H1 (cell line): ENCODE data around the gene FLVCR2. TPM values are rescaled to one million over a fixed set of nuclear protein-coding genes. Genes with fewer than 3 reads are reported as not detected.

Experiments
- CTCF ChIA-PET: fragments of 300-600 bp; sonication (Branson Sonifier 250); formaldehyde crosslinking; loops from one replicate; lab custom pipeline; 2021; ENCODE audit not compliant: partially characterized antibody; lab: Charles Lee
- POLR2A ChIA-PET: fragments of 300-600 bp; sonication (Branson Sonifier 250); formaldehyde crosslinking; loops from one replicate; lab custom pipeline; 2021; ENCODE audit warnings: inconsistent platforms; ENCODE audit not compliant: partially characterized antibody; lab: Charles Lee
- DNase-seq, 2 experiments: peaks; one replicate each; pipeline versions ENCODE4 v3.0.0 to v3.0.0-alpha.2; 2010 to 2022; ENCODE audit warnings: low spot score in 2 of 2, low read depth in 1 of 2, mixed read lengths in 1 of 2
- FAIRE-seq: peaks from 2 replicates; lab custom pipeline; 2011; peaks lifted over from hg19 to GRCh38; lab: Jason Lieb, UNC
- H2AFZ ChIP-seq: 2 replicates; pipeline ENCODE4 v1.8.1; 2012; ENCODE audit warnings: low read length, inconsistent platforms
- H2AK5ac ChIP-seq: 2 replicates; pipeline ENCODE4 v1.6.1; 2013; ENCODE audit warnings: low read depth, low read length
- H2BK120ac ChIP-seq: replicated peaks from 2 replicates; pipeline ENCODE3; 2013; ENCODE audit warnings: low read depth, low read length, inconsistent platforms
- H2BK12ac ChIP-seq: 2 replicates; pipeline ENCODE4 v1.6.1; 2013; ENCODE audit warnings: low read depth, low read length
- H2BK15ac ChIP-seq: 2 replicates; pipeline ENCODE4 v1.6.1; 2013; ENCODE audit warnings: low read length
- H2BK20ac ChIP-seq: 2 replicates; pipeline ENCODE4 v1.6.1; 2013; ENCODE audit warnings: low read length
- H2BK5ac ChIP-seq: 2 replicates; pipeline ENCODE4 v1.6.1; 2013; ENCODE audit warnings: low read depth, low read length
- H3K14ac ChIP-seq: 2 replicates; pipeline ENCODE4 v1.6.1; 2013; ENCODE audit warnings: inconsistent platforms; ENCODE audit not compliant: insufficient read length
- H3K18ac ChIP-seq: 2 replicates; pipeline ENCODE4 v1.6.1; 2013; ENCODE audit warnings: low read length; ENCODE audit errors: extremely low read depth
- H3K23ac ChIP-seq: 2 replicates; pipeline ENCODE4 v1.6.1; 2013; ENCODE audit warnings: inconsistent platforms; ENCODE audit not compliant: insufficient read length
- H3K23me2 ChIP-seq: 2 replicates; pipeline ENCODE4 v1.6.1; 2013; ENCODE audit warnings: low read depth, low read length
- H3K27ac ChIP-seq: 2 replicates; pipeline ENCODE4 v1.6.1; 2011; ENCODE audit warnings: low read depth, low read length, inconsistent platforms
- H3K27me3 ChIP-seq, 4 experiments: replicated peaks in 1 of 4; 1 replicate in 1 of 4; 2 replicates in 3 of 4; pipeline versions ENCODE4 v1.6.1 to v1.8.1; 2011 to 2013; ENCODE audit warnings: low read length in 3 of 4, mild to moderate bottlenecking in 3 of 4, inconsistent platforms in 2 of 4, mixed read lengths in 2 of 4, moderate library complexity in 1 of 4; ENCODE audit not compliant: control insufficient read depth in 3 of 4, insufficient read depth in 3 of 4; ENCODE audit errors: extremely low read depth in 1 of 4
- H3K36me3 ChIP-seq, 4 experiments: 2 replicates each; pipeline versions ENCODE4 v1.6.1 to v1.8.1; 2011 to 2013; ENCODE audit warnings: mild to moderate bottlenecking in 4 of 4, low read length in 3 of 4, moderate library complexity in 2 of 4, control low read depth in 1 of 4, inconsistent platforms in 1 of 4; ENCODE audit not compliant: insufficient read depth in 4 of 4, control insufficient read depth in 2 of 4
- H3K4ac ChIP-seq: replicated peaks from 2 replicates; pipeline ENCODE3; 2013; ENCODE audit warnings: low read length, low read depth, mixed read lengths, inconsistent platforms; ENCODE audit not compliant: insufficient read length
- H3K4me1 ChIP-seq, 4 experiments: replicated peaks in 1 of 4; 1 replicate in 1 of 4; 2 replicates in 3 of 4; pipeline versions ENCODE4 v1.6.1 to v1.8.1; 2011 to 2013; ENCODE audit warnings: low read length in 3 of 4, inconsistent platforms in 2 of 4, mixed read lengths in 1 of 4; ENCODE audit not compliant: insufficient read depth in 4 of 4, control insufficient read depth in 3 of 4
- H3K4me2 ChIP-seq, 2 experiments: 2 replicates each; pipeline versions ENCODE4 v1.6.1 to v1.8.1; 2011 to 2013; ENCODE audit warnings: low read depth in 2 of 2, low read length in 2 of 2, control low read depth in 1 of 2, inconsistent platforms in 1 of 2, mild to moderate bottlenecking in 1 of 2; ENCODE audit not compliant: insufficient read depth in 1 of 2
- H3K4me3 ChIP-seq, 4 experiments: fragments of 200-600, 300-600 bp in 1 of 4; sonication (generic), shearing (Covaris generic), sonication (Bioruptor Twin) in 1 of 4; 2 replicates each; pipeline versions ENCODE4 v1.5.1 to v1.8.1; 2011 to 2016; ENCODE audit warnings: low read length in 4 of 4, low read depth in 3 of 4, control low read depth in 2 of 4, inconsistent platforms in 2 of 4, mild to moderate bottlenecking in 2 of 4, mixed read lengths in 1 of 4, moderate library complexity in 1 of 4; ENCODE audit not compliant: insufficient read depth in 2 of 4; ENCODE audit errors: extremely low read depth in 1 of 4
- H3K56ac ChIP-seq: replicated peaks from 2 replicates; pipeline ENCODE3; 2013; ENCODE audit warnings: low read depth, mild to moderate bottlenecking, mixed read lengths, low read length, inconsistent platforms; ENCODE audit not compliant: insufficient read length
- H3K79me1 ChIP-seq: 2 replicates; pipeline ENCODE4 v1.6.1; 2013; ENCODE audit warnings: low read depth, low read length, control low read depth
- H3K79me2 ChIP-seq, 2 experiments: 2 replicates each; pipeline versions ENCODE4 v1.6.1 to v1.8.1; 2012 to 2013; ENCODE audit warnings: low read length in 2 of 2, mild to moderate bottlenecking in 2 of 2, inconsistent platforms in 1 of 2; ENCODE audit not compliant: insufficient read depth in 2 of 2, control insufficient read depth in 1 of 2
- H3K9ac ChIP-seq, 4 experiments: replicated peaks in 1 of 4; 1 replicate in 1 of 4; 2 replicates in 3 of 4; pipeline versions ENCODE4 v1.6.1 to v1.8.1; 2011 to 2013; ENCODE audit warnings: low read depth in 3 of 4, low read length in 3 of 4, control low read depth in 2 of 4, mild to moderate bottlenecking in 2 of 4, moderate library complexity in 2 of 4, inconsistent platforms in 1 of 4; ENCODE audit errors: extremely low read depth in 1 of 4
- H3K9me3 ChIP-seq, 2 experiments: 2 replicates each; pipeline versions ENCODE4 v1.6.1 to v1.8.1; 2012 to 2013; ENCODE audit warnings: mild to moderate bottlenecking in 2 of 2, moderate library complexity in 2 of 2, control low read depth in 1 of 2, inconsistent platforms in 1 of 2, low read depth in 1 of 2, low read length in 1 of 2, mixed read lengths in 1 of 2; ENCODE audit not compliant: insufficient read depth in 2 of 2
- H4K20me1 ChIP-seq, 2 experiments: replicated peaks in 1 of 2; 2 replicates each; pipeline versions ENCODE3 to v1.8.1; 2011 to 2013; ENCODE audit warnings: inconsistent platforms in 2 of 2, low read length in 2 of 2, mild to moderate bottlenecking in 1 of 2; ENCODE audit not compliant: insufficient read depth in 2 of 2, control insufficient read depth in 1 of 2
- H4K5ac ChIP-seq: 2 replicates; pipeline ENCODE4 v1.6.1; 2013; ENCODE audit warnings: low read length, low read depth, mixed read lengths, inconsistent platforms; ENCODE audit not compliant: insufficient read length
- H4K8ac ChIP-seq: 2 replicates; pipeline ENCODE4 v1.8.0; 2013; ENCODE audit warnings: mild to moderate bottlenecking, moderate library complexity, low read length, inconsistent platforms; ENCODE audit not compliant: insufficient read depth; ENCODE audit errors: extremely low read depth
- H4K91ac ChIP-seq: replicated peaks from 2 replicates; pipeline ENCODE3; 2013; ENCODE audit warnings: low read length, mixed read lengths, inconsistent platforms; ENCODE audit not compliant: insufficient read length
- CBX5 ChIP-seq: fragments of 300-800, 300-1000 bp; sonication (generic); IDR thresholded peaks from 2 replicates; pipeline ENCODE4 v1.7.1; 2016; ENCODE audit warnings: antibody characterized with exemption, low read length, low read depth
- CEBPB ChIP-seq: IDR thresholded peaks from 2 replicates; pipeline ENCODE4 v1.6.1; 2012; ENCODE audit warnings: low read depth, low read length
- SP4 ChIP-seq: IDR thresholded peaks from 2 replicates; pipeline ENCODE4 v1.6.1; 2012; ENCODE audit warnings: low read length, inconsistent platforms
- WGBS, 2 experiments: shearing (Covaris generic) in 1 of 2; methylation state at CpG; one replicate each; pipeline versions ENCODE4 v1.1.6 to v1.1.7; 2013 to 2015; ENCODE audit warnings: low lambda C conversion rate in 2 of 2, mixed read lengths in 2 of 2, inconsistent platforms in 1 of 2, low coverage in 1 of 2, missing lambda C conversion rate in 1 of 2; ENCODE audit not compliant: insufficient replicate concordance in 2 of 2, insufficient coverage in 1 of 2, insufficient read length in 1 of 2; ENCODE audit errors: extremely low coverage in 1 of 2, missing lambda C conversion rate in 1 of 2; 5-methylcytosine and 5-hydroxymethylcytosine counted together
- polyA plus RNA-seq, 7 experiments: library from polyadenylated mRNA; depleted of rRNA in 3 of 7; stranded (reverse) in 5 of 7; unstranded in 2 of 7; fragments of >200 nt in 5 of 7; fragments of 200-250 nt in 2 of 7; gene quantifications; 1 replicate in 5 of 7; 2 replicates in 1 of 7; 4 replicates in 1 of 7; pipeline versions ENCODE4 v1.2.1 to v1.2.3, GENCODE V29; 2011 to 2013; ENCODE audit warnings: missing spikeins in 2 of 7, mixed read lengths in 2 of 7
- total RNA-seq: library from RNA; stranded (reverse); fragmentation: NEBNext Ultra II Directional; extraction: Animal tissue kit (Norgen Biotek cat#: 25700); gene quantifications from 2 replicates; pipeline ENCODE4 v1.2.1, GENCODE V29; 2021
- TF ChIP-seq, protein P1 (sequence below): IDR thresholded peaks from 2 replicates; pipeline ENCODE4 v1.6.1; 2012; ENCODE audit warnings: low read length, inconsistent platforms

The FLVCR2 gene
- total and polyA plus RNA-seq, 2 of the 8 experiments (the other 6 are each of a cell fraction or from before 2014, with no cell fraction given), result 7.1 to 8.2 TPM

DNA sequence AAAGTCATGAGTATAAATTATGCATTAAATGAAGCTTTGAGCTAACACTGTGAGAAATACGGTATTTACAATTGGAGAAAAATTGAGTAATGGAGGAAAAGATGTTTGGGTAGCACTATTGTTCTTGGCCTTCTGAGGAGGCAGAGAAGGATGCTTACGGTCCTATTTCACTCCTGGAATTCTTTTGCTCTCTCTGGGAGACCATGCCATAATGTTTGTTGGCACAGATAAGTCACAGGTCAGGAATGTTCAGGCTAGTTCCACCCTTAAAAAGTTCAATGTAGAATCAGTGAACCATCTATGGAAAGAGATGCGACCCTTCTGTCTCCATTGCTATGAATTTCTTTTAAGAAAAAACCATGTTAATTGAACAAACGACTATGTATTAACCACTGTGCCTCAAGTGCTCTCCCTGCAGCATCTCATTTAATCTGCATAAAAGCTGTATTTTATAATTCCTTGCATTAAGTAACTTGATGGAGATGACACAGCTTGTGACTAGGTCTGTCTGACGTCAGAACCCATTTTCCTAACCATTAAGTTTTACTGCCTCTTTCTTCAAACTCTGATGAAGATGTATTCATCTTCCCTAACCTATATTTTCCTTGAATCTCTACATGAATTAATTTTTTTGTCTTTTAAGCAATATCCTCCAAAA is 46.6 kb upstream of the FLVCR2 start:
- H2BK12ac ChIP-seq, result no peak overlapping the region
- no peak overlapping the region for H3K27ac ChIP-seq
- no peaks in the 10 kb centered on the region for H4K20me1 ChIP-seq
- no peak overlapping the region for H2BK20ac ChIP-seq
- POLR2A ChIA-PET, result interaction anchor here (1.8 kb wide), 1 partner anchor 29 kb away, joined by 4 read pairs; no protein-coding TSS in a partner anchor
- no peak overlapping the region for H3K9ac ChIP-seq
- no peak overlapping the region for H3K4me2 ChIP-seq
- no peak overlapping the region for H2BK5ac ChIP-seq
- no peak overlapping the region for H4K91ac ChIP-seq
- no peaks in the 10 kb centered on the region for H3K79me1 ChIP-seq
- H3K4ac ChIP-seq, result no peak overlapping the region
- CTCF ChIA-PET, result interaction anchor here (0.8 to 2.0 kb wide), 4 partner anchors 13 to 46 kb away, joined by 3 to 7 read pairs (median 4); no protein-coding TSS in a partner anchor
- no peak for TF ChIP-seq CEBPB
- TF ChIP-seq SP4, result no peak
- TF ChIP-seq CBX5, result no peak
- TF ChIP-seq, protein P1, sequence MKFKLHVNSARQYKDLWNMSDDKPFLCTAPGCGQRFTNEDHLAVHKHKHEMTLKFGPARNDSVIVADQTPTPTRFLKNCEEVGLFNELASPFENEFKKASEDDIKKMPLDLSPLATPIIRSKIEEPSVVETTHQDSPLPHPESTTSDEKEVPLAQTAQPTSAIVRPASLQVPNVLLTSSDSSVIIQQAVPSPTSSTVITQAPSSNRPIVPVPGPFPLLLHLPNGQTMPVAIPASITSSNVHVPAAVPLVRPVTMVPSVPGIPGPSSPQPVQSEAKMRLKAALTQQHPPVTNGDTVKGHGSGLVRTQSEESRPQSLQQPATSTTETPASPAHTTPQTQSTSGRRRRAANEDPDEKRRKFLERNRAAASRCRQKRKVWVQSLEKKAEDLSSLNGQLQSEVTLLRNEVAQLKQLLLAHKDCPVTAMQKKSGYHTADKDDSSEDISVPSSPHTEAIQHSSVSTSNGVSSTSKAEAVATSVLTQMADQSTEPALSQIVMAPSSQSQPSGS, result no peak
- no peaks in the 10 kb centered on the region for H3K9me3 ChIP-seq
- H2AFZ ChIP-seq, result no peak overlapping the region
- no peak overlapping the region for H3K18ac ChIP-seq
- H3K27me3 ChIP-seq, result no peaks in the 10 kb centered on the region
- no peak overlapping the region for H3K4me3 ChIP-seq
- FAIRE-seq (no peak), DNase-seq (no peak)
- 86% methylated on average over 5 of the region's 5 CpGs; no CpG with 5 or more reads in 1 of the 2 experiments for WGBS, 2 experiments
- H4K5ac ChIP-seq, result no peak overlapping the region
- no peaks in the 10 kb centered on the region for H3K79me2 ChIP-seq
- H3K36me3 ChIP-seq, result no peaks in the 10 kb centered on the region
- H4K8ac ChIP-seq, result no peak overlapping the region
- no peak overlapping the region for H3K23ac ChIP-seq
- H3K4me1 ChIP-seq, result no peaks in the 10 kb centered on the region
- H2BK120ac ChIP-seq, result no peak overlapping the region
- H3K14ac ChIP-seq, result no peak overlapping the region
- H2BK15ac ChIP-seq, result no peak overlapping the region
- H3K23me2 ChIP-seq, result no peaks in the 10 kb centered on the region
- H3K56ac ChIP-seq, result no peak overlapping the region
- H2AK5ac ChIP-seq, result no peak overlapping the region
